Measurements from ENCODE around the gene MYO7B. TPM values are rescaled to one million over a fixed set of nuclear protein-coding genes. Genes with fewer than 3 reads are reported as not detected.

MYO7B gene
- total RNA-seq, 1 donor from 2014 or later, result 0.28 TPM

DNA sequence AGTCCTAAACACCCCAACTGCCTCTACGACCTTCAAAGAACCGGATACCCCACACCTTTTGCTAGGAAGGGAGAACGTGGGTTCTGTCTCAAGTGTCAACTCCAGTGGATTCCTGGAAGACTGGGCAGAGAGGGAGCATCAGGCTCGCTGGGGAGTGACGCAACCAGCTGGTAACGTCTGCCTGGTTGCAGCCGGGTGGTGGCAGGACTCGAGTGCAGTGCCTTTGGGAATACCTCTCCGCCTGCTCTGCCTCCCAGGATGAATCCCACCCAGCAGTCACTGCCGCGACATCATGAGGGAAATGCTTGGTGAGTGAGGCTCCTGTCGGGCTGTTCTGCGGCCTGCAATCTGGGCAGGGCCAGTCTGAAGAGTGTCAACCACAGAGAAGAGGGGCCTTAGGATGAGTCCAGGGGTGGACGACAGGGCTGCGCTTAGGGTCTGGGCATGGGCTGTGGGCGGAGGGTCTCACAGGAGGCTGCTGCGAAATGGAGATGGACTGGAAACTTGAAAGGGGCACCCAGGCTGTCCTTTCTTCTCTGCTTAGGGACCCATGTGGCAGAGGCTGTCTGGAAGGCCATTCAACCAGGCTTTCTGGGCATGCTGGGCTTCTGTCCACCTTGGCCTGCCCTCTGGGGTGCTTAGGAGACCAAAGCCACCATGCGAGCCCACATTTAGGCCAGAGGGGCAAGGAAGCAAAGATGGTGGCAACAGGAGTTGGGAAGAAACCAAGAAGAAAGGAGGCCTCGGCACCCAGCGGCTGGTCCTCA, 123.3 kb downstream of the MYO7B start:
- no peak for DNase-seq (ENCODE audit: low read depth, low spot score)
- Mint-ChIP-seq H3K27me3 (ENCODE audit: low read depth) (peaks cover 14% of the 10 kb centered on the region), H3K36me3 (ENCODE audit: low read depth) (no peaks in the 10 kb centered on the region), H3K9me3 (no peaks in the 10 kb centered on the region), H3K27ac (ENCODE audit: unreplicated experiment) (no peak overlapping the region), H3K4me3 (no peak overlapping the region), H3K4me1 (peaks cover 37% of the 10 kb centered on the region)
- TF ChIP-seq, protein P1, sequence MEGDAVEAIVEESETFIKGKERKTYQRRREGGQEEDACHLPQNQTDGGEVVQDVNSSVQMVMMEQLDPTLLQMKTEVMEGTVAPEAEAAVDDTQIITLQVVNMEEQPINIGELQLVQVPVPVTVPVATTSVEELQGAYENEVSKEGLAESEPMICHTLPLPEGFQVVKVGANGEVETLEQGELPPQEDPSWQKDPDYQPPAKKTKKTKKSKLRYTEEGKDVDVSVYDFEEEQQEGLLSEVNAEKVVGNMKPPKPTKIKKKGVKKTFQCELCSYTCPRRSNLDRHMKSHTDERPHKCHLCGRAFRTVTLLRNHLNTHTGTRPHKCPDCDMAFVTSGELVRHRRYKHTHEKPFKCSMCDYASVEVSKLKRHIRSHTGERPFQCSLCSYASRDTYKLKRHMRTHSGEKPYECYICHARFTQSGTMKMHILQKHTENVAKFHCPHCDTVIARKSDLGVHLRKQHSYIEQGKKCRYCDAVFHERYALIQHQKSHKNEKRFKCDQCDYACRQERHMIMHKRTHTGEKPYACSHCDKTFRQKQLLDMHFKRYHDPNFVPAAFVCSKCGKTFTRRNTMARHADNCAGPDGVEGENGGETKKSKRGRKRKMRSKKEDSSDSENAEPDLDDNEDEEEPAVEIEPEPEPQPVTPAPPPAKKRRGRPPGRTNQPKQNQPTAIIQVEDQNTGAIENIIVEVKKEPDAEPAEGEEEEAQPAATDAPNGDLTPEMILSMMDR (conservative IDR thresholded peaks at IDR 0.05), result no peak

DNA sequence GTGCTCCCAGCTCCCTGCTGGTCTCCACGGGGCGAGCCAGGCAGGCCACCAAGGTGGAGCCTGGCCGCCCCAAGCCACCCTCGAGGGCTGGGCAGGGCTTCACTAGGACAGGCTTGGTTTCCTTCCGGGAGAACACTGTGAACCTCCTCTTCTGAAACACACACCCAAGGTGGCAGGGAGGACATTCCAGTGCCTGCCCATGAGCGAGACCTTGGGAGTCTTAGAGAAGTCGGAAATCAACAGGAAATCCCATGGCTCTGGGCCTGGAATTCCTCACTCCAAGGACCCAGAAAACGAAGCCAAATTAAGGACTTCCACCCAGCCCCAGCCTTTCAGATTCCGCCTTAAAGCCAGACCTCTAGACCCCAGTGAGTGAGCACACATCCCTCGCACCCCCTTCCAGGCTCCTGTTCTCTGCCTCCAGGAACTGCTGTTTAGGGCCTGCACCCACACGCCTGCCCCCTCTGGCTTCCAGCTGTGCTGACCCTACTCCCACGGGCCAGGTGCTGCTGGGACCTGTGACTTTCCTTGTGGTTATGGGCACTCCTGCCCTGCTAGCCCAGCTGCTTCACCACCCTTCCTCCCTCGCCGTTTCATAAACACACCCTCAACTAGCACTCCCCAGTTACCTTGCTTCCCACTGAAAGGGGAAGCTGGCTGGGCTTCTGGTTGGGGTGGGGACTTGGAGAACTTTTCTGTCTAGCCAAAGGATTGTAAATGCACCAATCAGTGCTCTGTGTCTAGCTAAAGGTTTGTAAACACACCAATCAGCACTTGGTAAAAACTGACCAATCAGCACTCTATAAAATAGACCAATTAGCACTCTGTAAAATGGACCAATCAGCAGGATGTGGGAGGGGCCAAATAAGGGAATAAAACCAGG, 124.2 kb downstream of the MYO7B start:
- no peak overlapping the region for H3K27ac Mint-ChIP-seq (ENCODE audit: unreplicated experiment)

DNA sequence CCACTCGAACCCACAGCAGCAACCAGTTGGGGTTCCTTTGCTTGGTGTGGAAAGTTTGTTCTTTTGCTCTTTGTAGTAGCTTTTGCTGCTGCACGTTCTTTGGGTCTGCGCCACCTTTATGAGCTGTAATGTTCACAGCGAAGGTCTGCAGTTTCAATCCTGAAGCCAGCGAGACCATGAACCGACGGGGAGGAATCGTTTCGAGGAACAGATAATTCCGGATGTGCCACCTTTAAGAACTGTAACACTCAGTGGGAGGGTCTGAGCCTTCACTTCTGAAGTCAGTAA, 124.8 kb downstream of the MYO7B start:
- TF ChIP-seq, protein P1 (conservative IDR thresholded peaks at IDR 0.05), result no peak
- Mint-ChIP-seq H3K9me3 (no peaks in the 10 kb centered on the region), H3K27ac (ENCODE audit: unreplicated experiment) (no peak overlapping the region), H3K27me3 (ENCODE audit: low read depth) (peaks cover 24% of the 10 kb centered on the region), H3K36me3 (ENCODE audit: low read depth) (no peaks in the 10 kb centered on the region), H3K4me1 (peaks cover 38% of the 10 kb centered on the region), H3K4me3 (no peak overlapping the region)
- no peak for DNase-seq (ENCODE audit: low read depth, low spot score)

More for the DNA sequence above, 124.2 kb downstream of the MYO7B start:
- TF ChIP-seq, protein P1 (conservative IDR thresholded peaks at IDR 0.05), result no peak
- no peak overlapping the region for H3K4me3 Mint-ChIP-seq
- peaks cover 18% of the 10 kb centered on the region for H3K27me3 Mint-ChIP-seq (ENCODE audit: low read depth)
- H3K4me1 Mint-ChIP-seq, result peaks cover 37% of the 10 kb centered on the region
- no peaks in the 10 kb centered on the region for H3K36me3 Mint-ChIP-seq (ENCODE audit: low read depth)
- DNase-seq (ENCODE audit: low read depth, low spot score), result no peak
- H3K9me3 Mint-ChIP-seq, result no peaks in the 10 kb centered on the region

DNA sequence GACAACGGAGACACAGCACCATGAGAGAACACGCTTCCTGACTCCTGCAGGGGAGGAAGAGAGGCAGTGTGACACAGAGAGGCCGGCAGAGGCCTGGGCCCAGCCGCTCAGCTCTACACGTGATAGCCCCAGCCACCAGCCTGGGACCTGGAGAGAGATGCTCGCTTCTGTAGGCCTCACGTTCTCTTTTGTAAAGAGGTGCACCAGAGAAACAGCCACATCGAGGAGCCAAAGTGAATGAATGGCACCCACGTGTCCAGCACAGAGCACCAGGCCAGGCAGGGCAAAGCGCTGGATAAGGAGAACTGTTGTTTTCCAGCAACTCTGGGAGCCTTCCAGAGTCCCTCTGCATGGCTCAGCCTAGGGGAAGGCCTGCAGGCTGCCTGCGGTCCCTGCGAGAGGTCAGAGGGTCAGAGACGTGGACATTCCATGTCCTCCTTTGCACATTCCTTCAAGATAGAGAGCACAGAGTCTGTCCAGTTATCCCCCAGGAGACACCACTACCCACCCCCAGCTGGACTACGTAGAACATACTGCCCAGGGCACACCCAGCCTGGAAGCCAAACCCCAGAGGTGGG, 125.7 kb downstream of the MYO7B start:
- Mint-ChIP-seq H3K36me3 (ENCODE audit: low read depth) (no peaks in the 10 kb centered on the region), H3K27ac (ENCODE audit: unreplicated experiment) (peak overlapping the region; percentile 86), H3K4me3 (peak overlapping the region; percentile 79), H3K9me3 (no peaks in the 10 kb centered on the region), H3K4me1 (peaks cover 32% of the 10 kb centered on the region), H3K27me3 (ENCODE audit: low read depth) (peaks cover 33% of the 10 kb centered on the region)
- TF ChIP-seq, protein P1 (conservative IDR thresholded peaks at IDR 0.05), result no peak
- DNase-seq (ENCODE audit: low read depth, low spot score), result no peak

DNA sequence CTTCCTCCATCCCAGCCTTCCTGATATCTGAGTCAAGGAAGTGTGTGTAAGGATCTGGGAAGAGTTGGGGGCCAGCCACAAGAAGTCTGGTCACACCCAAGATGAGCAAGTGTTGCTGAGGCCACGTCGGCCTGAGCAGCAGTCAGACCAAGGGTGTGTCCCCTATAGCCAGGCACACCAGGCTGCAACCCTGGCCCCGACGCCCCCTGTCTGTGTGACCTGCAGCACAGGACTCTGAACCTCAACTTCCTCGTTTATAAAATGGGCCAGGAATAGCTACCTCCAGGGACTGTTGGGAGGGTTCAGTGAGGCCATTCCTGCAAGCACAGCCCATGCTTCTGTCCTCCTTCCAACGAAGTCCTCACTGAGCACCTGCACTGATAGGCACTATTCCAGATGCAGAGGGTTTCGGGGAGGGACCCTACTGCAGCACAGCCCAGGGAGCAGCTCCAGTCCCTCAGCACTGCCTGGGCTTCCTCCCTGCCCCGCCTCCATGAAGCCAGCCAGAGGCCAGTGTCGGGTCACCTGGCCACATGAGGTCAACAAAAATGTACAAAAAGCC, 126.5 kb downstream of the MYO7B start:
- H3K27me3 Mint-ChIP-seq (ENCODE audit: low read depth), result peaks cover 41% of the 10 kb centered on the region
- peaks cover 32% of the 10 kb centered on the region for H3K4me1 Mint-ChIP-seq
- TF ChIP-seq, protein P1 (conservative IDR thresholded peaks at IDR 0.05), result no peak
- DNase-seq (ENCODE audit: low read depth, low spot score), result no peak
- no peaks in the 10 kb centered on the region for H3K9me3 Mint-ChIP-seq
- H3K36me3 Mint-ChIP-seq (ENCODE audit: low read depth), result no peaks in the 10 kb centered on the region
- H3K4me3 Mint-ChIP-seq, result no peak overlapping the region
- no peak overlapping the region for H3K27ac Mint-ChIP-seq (ENCODE audit: unreplicated experiment)
